K562 (cell line): ENCODE data around the gene ACACB. TPM values are rescaled to one million over a fixed set of nuclear protein-coding genes. Genes with fewer than 3 reads are reported as not detected.
A peak's percentile ranks its signal among the peaks of the same experiment; 100 is the strongest.

Experiments used
- ATAC-seq: fragments of 200-7000 bp; cut with Tn5 transposase; 3 replicates; pipeline ENCODE4 v1.9.1; 2020; ENCODE audit warnings: moderate library complexity
- BruUV-seq: library from RNA; stranded (reverse); fragments of 400-500 nt; replicated peaks from 2 replicates; lab custom pipeline; 2021; lab: Mats Ljungman, UMichigan
- CTCF ChIA-PET: fragments of 300-600 bp; formaldehyde crosslinking; extraction: SDS; loops from one replicate; lab custom pipeline; 2021; ENCODE audit warnings: low intra/inter-chr PET ratio; lab: Yijun Ruan, JAX
- POLR2A ChIA-PET: fragments of 300-600, 350-650 bp; sonication (Branson Sonifier 250); formaldehyde crosslinking; extraction: SDS; loops from one replicate; lab custom pipeline; 2021; ENCODE audit warnings: antibody characterized with exemption, inconsistent platforms; lab: Yijun Ruan, JAX
- DNase-seq, 4 experiments: peaks; one replicate each; pipeline versions ENCODE4 v3.0.0 to v3.0.0-alpha.2; 2011 to 2018; ENCODE audit warnings: low spot score in 3 of 4, mixed read lengths in 3 of 4; ENCODE audit errors: extremely low read depth in 1 of 4
- FAIRE-seq: peaks from 2 replicates; lab custom pipeline; 2011; peaks lifted over from hg19 to GRCh38; lab: Jason Lieb, UNC
- H2AFZ ChIP-seq: 2 replicates; pipeline ENCODE4 v1.6.0; 2011; ENCODE audit warnings: low read depth, low read length, control low read depth, inconsistent platforms
- H3K27ac ChIP-seq: fragments of 200-600 bp; 3 replicates; pipeline ENCODE4 v1.8.0; 2011; ENCODE audit warnings: low read depth, mild to moderate bottlenecking, control low read depth, inconsistent platforms, low read length, moderate library complexity, mixed read lengths; ENCODE audit errors: extremely low read depth
- H3K27me3 ChIP-seq, 2 experiments: fragments of 300-600 bp in 1 of 2; 2 replicates in 1 of 2; 3 replicates in 1 of 2; pipeline versions ENCODE4 v1.6.0 to v1.8.0; 2011; ENCODE audit warnings: inconsistent platforms in 2 of 2, low read length in 2 of 2, mild to moderate bottlenecking in 1 of 2, mixed read lengths in 1 of 2, moderate library complexity in 1 of 2; ENCODE audit not compliant: control insufficient read depth in 2 of 2, insufficient read depth in 2 of 2
- H3K36me3 ChIP-seq: fragments of 300-600 bp; 3 replicates; pipeline ENCODE4 v1.8.0; 2011; ENCODE audit warnings: mild to moderate bottlenecking, low read length, inconsistent platforms; ENCODE audit not compliant: control insufficient read depth, insufficient read depth
- H3K4me1 ChIP-seq, 2 experiments: fragments of 200-600 bp in 1 of 2; replicated peaks in 1 of 2; 2 replicates in 1 of 2; 3 replicates in 1 of 2; pipeline versions ENCODE4 v1.5.1 to v1.8.0; 2011; ENCODE audit warnings: inconsistent platforms in 2 of 2, low read length in 2 of 2, mild to moderate bottlenecking in 1 of 2, mixed read lengths in 1 of 2, moderate library complexity in 1 of 2; ENCODE audit not compliant: control insufficient read depth in 2 of 2, insufficient read depth in 2 of 2
- H3K4me2 ChIP-seq: 2 replicates; pipeline ENCODE4 v1.6.1; 2011; ENCODE audit warnings: low read length, control low read depth, inconsistent platforms, mixed read lengths; ENCODE audit not compliant: insufficient read depth
- H3K4me3 ChIP-seq: fragments of 200-600 bp; sonication (generic), shearing (Covaris generic); 2 replicates; pipeline ENCODE4 v1.5.1; 2016; ENCODE audit warnings: control low read depth, inconsistent platforms
- H3K79me2 ChIP-seq: fragments of 200-600 bp; 3 replicates; pipeline ENCODE4 v1.8.0; 2011; ENCODE audit warnings: low read length, inconsistent platforms; ENCODE audit not compliant: control insufficient read depth, insufficient read depth
- H3K9ac ChIP-seq, 2 experiments: 2 replicates each; pipeline versions ENCODE4 v1.6.0 to v1.6.1; 2011; ENCODE audit warnings: low read depth in 2 of 2, low read length in 2 of 2, control low read depth in 1 of 2, inconsistent platforms in 1 of 2, mild to moderate bottlenecking in 1 of 2, mixed read lengths in 1 of 2; ENCODE audit not compliant: insufficient read depth in 1 of 2
- H3K9me1 ChIP-seq: one replicate; pipeline ENCODE4 v1.6.0; 2011; ENCODE audit warnings: inconsistent platforms, mild to moderate bottlenecking, low read length, moderate library complexity; ENCODE audit not compliant: control insufficient read depth, insufficient read depth
- H3K9me3 ChIP-seq: replicated peaks from 2 replicates; pipeline ENCODE4 v1.5.1; 2011; ENCODE audit warnings: low read depth, low read length, inconsistent platforms; ENCODE audit not compliant: control insufficient read depth, insufficient read depth
- H4K20me1 ChIP-seq: replicated peaks from 2 replicates; pipeline ENCODE4 v1.6.1; 2011; ENCODE audit warnings: low read length, inconsistent platforms, mixed read lengths; ENCODE audit not compliant: control insufficient read depth, insufficient read depth
- CCAR2 ChIP-seq: fragments of 200-400 bp; formaldehyde crosslinking; IDR thresholded peaks from 2 replicates; pipeline ENCODE4 v1.6.1; 2017; ENCODE audit warnings: mild to moderate bottlenecking, low read depth, low read length
- CHD4 ChIP-seq: fragments of 200-600 bp; sonication (generic); IDR thresholded peaks from 3 replicates; pipeline ENCODE4 v1.6.1; 2012; ENCODE audit warnings: low read depth, mild to moderate bottlenecking, mixed read lengths, low read length, inconsistent platforms; ENCODE audit not compliant: insufficient read depth, insufficient replicate concordance, poor library complexity, severe bottlenecking
- HDAC6 ChIP-seq: IDR thresholded peaks from 2 replicates; pipeline ENCODE4 v1.6.1; 2012; ENCODE audit warnings: low read depth, mild to moderate bottlenecking, control low read depth, inconsistent platforms, low read length, moderate library complexity
- L3MBTL2 ChIP-seq: fragments of 450-650 bp; IDR thresholded peaks from 2 replicates; pipeline ENCODE4 v1.6.1; 2016; ENCODE audit warnings: mild to moderate bottlenecking, moderate library complexity
- XRCC5 ChIP-seq: fragments of 200-400 bp; formaldehyde crosslinking; IDR thresholded peaks from 2 replicates; pipeline ENCODE4 v1.6.1; 2017; ENCODE audit warnings: low read depth, mild to moderate bottlenecking, low read length
- ZC3H4 ChIP-seq: sonication (generic); formaldehyde crosslinking; IDR thresholded peaks from 2 replicates; pipeline ENCODE4 v1.9.0; 2021; ENCODE audit warnings: missing genetic modification reagents, borderline replicate concordance
- ZNF75A ChIP-seq: fragments of 450-650 bp; formaldehyde crosslinking; IDR thresholded peaks from 2 replicates; pipeline ENCODE4 v1.4.0; 2020; ENCODE audit warnings: mild to moderate bottlenecking
- WGBS: fragments of 100-300 bp; shearing (Covaris generic); methylation state at CpG from one replicate; pipeline ENCODE4 v1.1.6; 2016; ENCODE audit warnings: low coverage, mixed read lengths; ENCODE audit not compliant: insufficient coverage; ENCODE audit errors: missing lambda C conversion rate; 5-methylcytosine and 5-hydroxymethylcytosine counted together
- in situ Hi-C: fragments of 300-500 bp; cut with MboI; formaldehyde crosslinking; loops from 4 replicates; pipeline ENCODE4 v1.15.0; 2018; ENCODE audit warnings: inconsistent platforms, mixed read lengths
- intact Hi-C: fragments of 100-400 bp; cut with micrococcal nuclease; formaldehyde crosslinking; loops from 2 replicates; pipeline ENCODE4 v1.14.2; 2022
- polyA plus RNA-seq, 8 experiments: library from polyadenylated mRNA; depleted of rRNA in 4 of 8; stranded (reverse) in 5 of 8; unstranded in 3 of 8; fragments of >200 nt; fragmentation: Nextera tagmentation in 2 of 8; fragmentation: Illumina TruSeq in 1 of 8; extraction: Ambion mirVana in 2 of 8; extraction: Trizol in 1 of 8; gene quantifications; 2 replicates each; pipeline versions ENCODE4 v1.2.1 to v1.2.3, GENCODE V29; 2011 to 2014; ENCODE audit warnings: inconsistent platforms in 1 of 8, missing spikeins in 1 of 8
- total RNA-seq, 7 experiments: library from RNA; depleted of rRNA in 6 of 7; stranded (reverse); fragments of >200 nt in 6 of 7; fragmentation: Illumina TruSeq in 2 of 7; extraction: Trizol in 2 of 7; gene quantifications; 2 replicates each; pipeline versions ENCODE4 v1.2.1 to v1.2.3, GENCODE V29; 2011 to 2021; ENCODE audit warnings: low replicate concordance in 1 of 7
- TF ChIP-seq, protein P1 (sequence below): IDR thresholded peaks from 3 replicates; pipeline ENCODE4 v1.6.1; 2011; ENCODE audit warnings: borderline replicate concordance, mild to moderate bottlenecking, moderate library complexity; ENCODE audit not compliant: insufficient read length; ENCODE audit errors: extremely low read depth
- TF ChIP-seq, protein P2 (sequence below): sonication (generic); formaldehyde crosslinking; IDR thresholded peaks from 2 replicates; pipeline ENCODE4 v1.8.1; 2023; ENCODE audit warnings: mild to moderate bottlenecking, missing genetic modification reagents

The ACACB gene
- total and polyA plus RNA-seq, 9 of the 15 experiments (the other 6 are each of a cell fraction or from before 2014, with no cell fraction given) = 0.10 to 2.5 (median 0.83) TPM

DNA sequence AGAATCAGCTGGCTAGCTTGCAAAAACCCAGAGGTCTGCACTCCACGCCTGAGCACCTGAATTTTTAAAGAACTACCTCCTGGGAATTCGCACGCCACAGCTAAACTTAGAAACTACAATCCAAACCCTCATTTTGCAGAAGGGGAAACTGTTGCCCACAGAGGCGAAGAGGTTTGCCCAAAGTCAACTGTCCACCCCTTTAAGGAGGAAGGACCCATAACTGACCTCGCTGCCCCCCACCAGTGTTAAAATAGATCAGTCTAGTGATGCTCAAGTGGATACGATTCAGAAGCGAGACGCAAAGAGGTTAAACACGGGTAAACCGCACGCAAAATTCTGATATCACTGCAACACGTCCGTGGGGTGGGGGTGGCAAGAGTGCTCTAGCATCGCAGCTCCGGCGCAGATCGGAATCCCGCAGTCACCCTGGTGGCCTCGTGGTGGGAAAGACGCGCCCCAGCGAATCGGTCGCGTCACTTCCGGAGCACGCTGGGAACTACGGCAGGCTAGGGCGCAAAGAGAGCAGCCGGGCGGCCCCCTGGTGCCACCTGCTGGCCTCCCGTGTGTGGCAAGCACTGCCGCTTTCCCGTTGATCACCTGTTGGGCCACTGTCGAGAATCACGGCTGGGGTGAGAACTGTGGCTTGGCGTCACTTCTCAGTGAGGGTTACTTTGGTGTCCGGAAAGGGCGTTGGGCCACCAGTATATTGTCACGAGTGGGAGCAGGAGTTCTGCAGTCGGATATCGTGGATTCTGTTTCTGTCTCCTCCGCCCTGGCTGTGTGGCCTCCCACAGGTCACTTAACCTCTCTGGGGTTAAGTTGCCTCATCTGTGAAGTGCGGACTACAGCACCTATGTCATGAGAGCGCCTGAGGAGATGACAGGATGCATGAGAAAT lies 23.1 kb upstream of the ACACB start, which contains the start of gene ALKBH2 (continued):
- TF ChIP-seq XRCC5 (no peak), CHD4 (no peak), CCAR2 (no peak), L3MBTL2 (peak; percentile 100)
- TF ChIP-seq, protein P1, sequence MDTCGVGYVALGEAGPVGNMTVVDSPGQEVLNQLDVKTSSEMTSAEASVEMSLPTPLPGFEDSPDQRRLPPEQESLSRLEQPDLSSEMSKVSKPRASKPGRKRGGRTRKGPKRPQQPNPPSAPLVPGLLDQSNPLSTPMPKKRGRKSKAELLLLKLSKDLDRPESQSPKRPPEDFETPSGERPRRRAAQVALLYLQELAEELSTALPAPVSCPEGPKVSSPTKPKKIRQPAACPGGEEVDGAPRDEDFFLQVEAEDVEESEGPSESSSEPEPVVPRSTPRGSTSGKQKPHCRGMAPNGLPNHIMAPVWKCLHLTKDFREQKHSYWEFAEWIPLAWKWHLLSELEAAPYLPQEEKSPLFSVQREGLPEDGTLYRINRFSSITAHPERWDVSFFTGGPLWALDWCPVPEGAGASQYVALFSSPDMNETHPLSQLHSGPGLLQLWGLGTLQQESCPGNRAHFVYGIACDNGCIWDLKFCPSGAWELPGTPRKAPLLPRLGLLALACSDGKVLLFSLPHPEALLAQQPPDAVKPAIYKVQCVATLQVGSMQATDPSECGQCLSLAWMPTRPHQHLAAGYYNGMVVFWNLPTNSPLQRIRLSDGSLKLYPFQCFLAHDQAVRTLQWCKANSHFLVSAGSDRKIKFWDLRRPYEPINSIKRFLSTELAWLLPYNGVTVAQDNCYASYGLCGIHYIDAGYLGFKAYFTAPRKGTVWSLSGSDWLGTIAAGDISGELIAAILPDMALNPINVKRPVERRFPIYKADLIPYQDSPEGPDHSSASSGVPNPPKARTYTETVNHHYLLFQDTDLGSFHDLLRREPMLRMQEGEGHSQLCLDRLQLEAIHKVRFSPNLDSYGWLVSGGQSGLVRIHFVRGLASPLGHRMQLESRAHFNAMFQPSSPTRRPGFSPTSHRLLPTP = no peak

DNA sequence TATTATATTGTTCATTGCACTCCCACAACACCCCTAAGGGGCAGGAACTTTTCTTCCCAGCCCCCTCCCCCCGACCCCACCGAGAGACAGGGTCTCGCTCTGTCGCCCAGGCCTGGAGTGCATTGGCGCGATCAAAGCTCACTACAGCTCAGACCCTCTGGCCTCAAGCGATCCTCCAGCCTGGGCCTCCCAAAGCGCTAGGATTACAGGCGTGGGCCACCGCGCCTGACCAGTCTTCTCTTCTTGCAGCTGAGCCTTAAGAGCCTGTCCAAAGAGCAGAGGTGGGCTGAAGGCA lies 19.3 kb upstream of the ACACB start:
- intact Hi-C loops = loop anchor here (10.0 kb wide), 3 partner anchors 82 to 432 kb away; no protein-coding TSS in a partner anchor
- TF ChIP-seq, protein P2, sequence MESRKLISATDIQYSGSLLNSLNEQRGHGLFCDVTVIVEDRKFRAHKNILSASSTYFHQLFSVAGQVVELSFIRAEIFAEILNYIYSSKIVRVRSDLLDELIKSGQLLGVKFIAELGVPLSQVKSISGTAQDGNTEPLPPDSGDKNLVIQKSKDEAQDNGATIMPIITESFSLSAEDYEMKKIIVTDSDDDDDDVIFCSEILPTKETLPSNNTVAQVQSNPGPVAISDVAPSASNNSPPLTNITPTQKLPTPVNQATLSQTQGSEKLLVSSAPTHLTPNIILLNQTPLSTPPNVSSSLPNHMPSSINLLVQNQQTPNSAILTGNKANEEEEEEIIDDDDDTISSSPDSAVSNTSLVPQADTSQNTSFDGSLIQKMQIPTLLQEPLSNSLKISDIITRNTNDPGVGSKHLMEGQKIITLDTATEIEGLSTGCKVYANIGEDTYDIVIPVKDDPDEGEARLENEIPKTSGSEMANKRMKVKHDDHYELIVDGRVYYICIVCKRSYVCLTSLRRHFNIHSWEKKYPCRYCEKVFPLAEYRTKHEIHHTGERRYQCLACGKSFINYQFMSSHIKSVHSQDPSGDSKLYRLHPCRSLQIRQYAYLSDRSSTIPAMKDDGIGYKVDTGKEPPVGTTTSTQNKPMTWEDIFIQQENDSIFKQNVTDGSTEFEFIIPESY = peak; percentile 94
- TF ChIP-seq ZC3H4 (CRISPR knock-in tag) (no peak), ZNF75A (CRISPR knock-in tag) (no peak), HDAC6 (no peak)

More for the DNA sequence above, 19.3 kb upstream of the ACACB start:
- in situ Hi-C loops = loop anchor here (10.0 kb wide), 1 partner anchor 432 kb away; no protein-coding TSS in a partner anchor
- WGBS = 42% methylated on average over 11 of the region's 11 CpGs
- Histone ChIP-seq H3K79me2 (peaks cover 23% of the 10 kb centered on the region), H4K20me1 (no peaks in the 10 kb centered on the region), H3K27me3 (no peaks in the 10 kb centered on the region), H3K27ac (peak overlapping the region; percentile 84; the same call in 1 of the 3 replicates), H3K4me2 (peak overlapping the region; percentile 76), H3K36me3 (peaks cover 36% of the 10 kb centered on the region), H3K4me1 (peaks cover 7 to 35% of the 10 kb centered on the region in 2 experiments; a peak in 4 of 5 replicates), H3K9me3 (no peaks in the 10 kb centered on the region), H3K9ac (peak overlapping the region; percentile 33 to 95; a peak in 3 of 4 replicates), H2AFZ (peak overlapping the region; percentile 96), H3K9me1 (no peaks in the 10 kb centered on the region), H3K4me3 (peak overlapping the region; percentile 81)
- ChIA-PET POLR2A (interaction anchor here (3.0 kb wide), 1 partner anchor 9 kb away, joined by 9 read pairs; no protein-coding TSS in a partner anchor), CTCF (no interaction called here)
- DNase-seq (no peak), ATAC-seq (no peak), FAIRE-seq (no peak)
- BruUV-seq = no TSS peak
